ENCODE data around the gene CNTN5. TPM values are rescaled to one million over a fixed set of nuclear protein-coding genes. Genes with fewer than 3 reads are reported as not detected.

The CNTN5 gene
- total RNA-seq, 1 experiment from 2014 or later, result not detected

GRCh38 chr11:100308202-100308601 is 1287.5 kb downstream of the CNTN5 start:
- Histone ChIP-seq H2BK5ac (ENCODE audit: insufficient read length, low read length) (no peak overlapping the region), H3K23ac (ENCODE audit: insufficient read length, low read depth, low read length) (no peak overlapping the region), H2BK120ac (ENCODE audit: low read depth, low read length, poor library complexity, severe bottlenecking) (no peak overlapping the region), H3K23me2 (ENCODE audit: insufficient read length, low read depth, low read length, poor library complexity, severe bottlenecking) (no peaks in the 10 kb centered on the region), H2BK20ac (ENCODE audit: low read depth, low read length, poor library complexity, severe bottlenecking) (no peak overlapping the region), H3K4ac (ENCODE audit: low read depth, low read length) (no peak overlapping the region), H4K5ac (ENCODE audit: insufficient read length, low read depth, low read length) (no peak overlapping the region), H3K27ac (ENCODE audit: insufficient read length, low read depth, low read length) (no peak overlapping the region), H2BK12ac (ENCODE audit: insufficient read length, low read depth, low read length) (no peak overlapping the region), H3K79me1 (ENCODE audit: insufficient read depth, low read depth, low read length, poor library complexity, severe bottlenecking) (no peaks in the 10 kb centered on the region), H2AK5ac (ENCODE audit: insufficient read length, low read length) (no peak overlapping the region), H4K20me1 (ENCODE audit: control insufficient read depth, insufficient read depth, insufficient read length) (no peaks in the 10 kb centered on the region), H3K4me1 (ENCODE audit: insufficient read depth, low read length) (no peaks in the 10 kb centered on the region), H3K9ac (ENCODE audit: extremely low read depth, insufficient read length, low read length) (no peak overlapping the region), H3K18ac (ENCODE audit: insufficient read length, low read depth, low read length) (no peak overlapping the region), H3K9me3 (ENCODE audit: control insufficient read depth, low read depth, low read length) (no peaks in the 10 kb centered on the region), H4K91ac (ENCODE audit: insufficient read length, low read depth, low read length) (no peak overlapping the region), H3K27me3 (ENCODE audit: insufficient read depth, low read length) (no peaks in the 10 kb centered on the region), H3K79me2 (ENCODE audit: insufficient read depth, low read length) (no peaks in the 10 kb centered on the region), H3K14ac (ENCODE audit: insufficient read depth, low read length) (no peak overlapping the region), H4K8ac (replicated peaks; ENCODE audit: insufficient read length, low read depth, low read length) (no peak overlapping the region), H2AFZ (ENCODE audit: low read length) (no peak overlapping the region), H3T11ph (ENCODE audit: low read length) (no peak overlapping the region), H3K4me2 (ENCODE audit: insufficient read depth, insufficient read length, low read length) (no peak overlapping the region), H3K56ac (ENCODE audit: insufficient read length, low read depth, low read length) (no peak overlapping the region), H2BK15ac (ENCODE audit: low read depth, low read length) (no peak overlapping the region)
- TF ChIP-seq CTCF (conservative IDR thresholded peaks at IDR 0.05), result no peak
- no peaks in the 10 kb centered on the region for H3K36me3 Mint-ChIP-seq (ENCODE audit: insufficient read depth in 1 of 3, low read depth in 3 of 3)
- H3K4me3 Mint-ChIP-seq, result no peak overlapping the region
- no peaks in the 10 kb centered on the region for H3K27me3 Mint-ChIP-seq (ENCODE audit: low read depth)
- no peaks in the 10 kb centered on the region; a peak in 1 of 5 replicates for H3K9me3 Mint-ChIP-seq
- no peaks in the 10 kb centered on the region for H3K4me1 Mint-ChIP-seq
- no peak for DNase-seq
- H3K27ac Mint-ChIP-seq, result no peak overlapping the region
- no CpG with 5 or more reads among the region's 2 CpGs for WGBS (ENCODE audit: extremely low coverage, insufficient read length, low lambda C conversion rate)
